Astrocyte of the spinal cord (primary cell): Measurements from ENCODE around the gene ATAD3B.
A peak's percentile ranks its signal among the peaks of the same experiment; 100 is the strongest.
"Not testable (repeated sequence)": the region's sequence is repeated elsewhere in the genome, so short reads cannot be mapped to it uniquely, and the experiment has no call there.

ENCODE experiments used
- DNase-seq: peaks from one replicate; pipeline ENCODE4 v3.0.0; 2011; ENCODE audit warnings: low read depth, low spot score
- H3K4me3 ChIP-seq: 2 replicates; pipeline ENCODE4 v1.5.1; 2011; ENCODE audit warnings: low read depth, mild to moderate bottlenecking, low read length, moderate library complexity
- in situ Hi-C: cut with HindIII; loops from 2 replicates; pipeline ENCODE4 v1.10.0; 2017; ENCODE audit warnings: low sequenced_read_pairs
- TF ChIP-seq, protein P1 (sequence below): IDR thresholded peaks from 2 replicates; pipeline ENCODE4 v1.5.1; 2012; ENCODE audit warnings: low read depth, mild to moderate bottlenecking, low read length, inconsistent platforms

The ATAD3B gene

DNA sequence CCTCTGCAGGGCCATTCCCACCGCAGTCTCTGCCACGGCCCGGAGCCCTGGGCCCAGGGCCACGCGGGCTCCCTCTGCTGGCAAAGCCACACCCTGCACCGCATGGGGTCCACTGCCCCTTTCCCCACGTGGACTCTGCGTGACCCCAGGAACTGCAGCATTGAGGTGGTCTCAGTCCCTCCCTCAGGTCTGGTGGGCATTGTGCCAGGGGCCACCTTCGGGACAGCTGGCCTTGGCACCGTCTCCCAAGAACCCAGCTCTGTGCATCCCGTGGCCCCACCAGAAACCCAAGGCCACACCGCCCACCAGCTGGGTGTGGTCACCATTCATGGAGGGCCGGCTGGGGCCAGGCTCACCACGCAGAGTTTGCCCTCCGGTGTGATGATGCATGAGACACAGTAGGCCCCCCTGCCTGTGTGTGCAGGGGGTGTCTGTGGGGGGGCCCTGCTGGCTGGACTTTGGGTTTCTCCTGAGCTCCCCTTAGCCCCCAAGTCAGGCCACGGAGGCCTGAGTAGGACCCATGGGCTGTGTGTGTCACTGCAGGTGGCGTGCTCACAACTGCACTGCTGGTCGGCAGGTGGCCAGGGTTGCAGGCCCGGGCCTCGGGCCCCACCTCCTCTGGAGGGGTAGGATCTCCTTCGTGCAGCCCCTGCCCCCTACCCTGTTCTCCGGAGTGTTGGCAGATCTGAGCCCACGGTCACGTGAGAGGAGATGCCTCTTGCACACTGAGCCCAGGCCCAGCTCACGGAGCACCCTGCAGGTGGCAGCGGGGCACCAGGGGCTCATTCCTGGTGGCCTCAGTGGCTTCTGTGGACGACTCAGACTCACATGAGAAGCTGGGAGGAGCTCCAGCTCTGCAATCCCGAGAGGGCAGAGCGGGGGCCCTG, 30.3 kb upstream of the ATAD3B start:
- in situ Hi-C loops = no loop called here
- no peak for DNase-seq
- TF ChIP-seq, protein P1, sequence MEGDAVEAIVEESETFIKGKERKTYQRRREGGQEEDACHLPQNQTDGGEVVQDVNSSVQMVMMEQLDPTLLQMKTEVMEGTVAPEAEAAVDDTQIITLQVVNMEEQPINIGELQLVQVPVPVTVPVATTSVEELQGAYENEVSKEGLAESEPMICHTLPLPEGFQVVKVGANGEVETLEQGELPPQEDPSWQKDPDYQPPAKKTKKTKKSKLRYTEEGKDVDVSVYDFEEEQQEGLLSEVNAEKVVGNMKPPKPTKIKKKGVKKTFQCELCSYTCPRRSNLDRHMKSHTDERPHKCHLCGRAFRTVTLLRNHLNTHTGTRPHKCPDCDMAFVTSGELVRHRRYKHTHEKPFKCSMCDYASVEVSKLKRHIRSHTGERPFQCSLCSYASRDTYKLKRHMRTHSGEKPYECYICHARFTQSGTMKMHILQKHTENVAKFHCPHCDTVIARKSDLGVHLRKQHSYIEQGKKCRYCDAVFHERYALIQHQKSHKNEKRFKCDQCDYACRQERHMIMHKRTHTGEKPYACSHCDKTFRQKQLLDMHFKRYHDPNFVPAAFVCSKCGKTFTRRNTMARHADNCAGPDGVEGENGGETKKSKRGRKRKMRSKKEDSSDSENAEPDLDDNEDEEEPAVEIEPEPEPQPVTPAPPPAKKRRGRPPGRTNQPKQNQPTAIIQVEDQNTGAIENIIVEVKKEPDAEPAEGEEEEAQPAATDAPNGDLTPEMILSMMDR = peak; percentile 82
- no peak overlapping the region for H3K4me3 ChIP-seq

DNA sequence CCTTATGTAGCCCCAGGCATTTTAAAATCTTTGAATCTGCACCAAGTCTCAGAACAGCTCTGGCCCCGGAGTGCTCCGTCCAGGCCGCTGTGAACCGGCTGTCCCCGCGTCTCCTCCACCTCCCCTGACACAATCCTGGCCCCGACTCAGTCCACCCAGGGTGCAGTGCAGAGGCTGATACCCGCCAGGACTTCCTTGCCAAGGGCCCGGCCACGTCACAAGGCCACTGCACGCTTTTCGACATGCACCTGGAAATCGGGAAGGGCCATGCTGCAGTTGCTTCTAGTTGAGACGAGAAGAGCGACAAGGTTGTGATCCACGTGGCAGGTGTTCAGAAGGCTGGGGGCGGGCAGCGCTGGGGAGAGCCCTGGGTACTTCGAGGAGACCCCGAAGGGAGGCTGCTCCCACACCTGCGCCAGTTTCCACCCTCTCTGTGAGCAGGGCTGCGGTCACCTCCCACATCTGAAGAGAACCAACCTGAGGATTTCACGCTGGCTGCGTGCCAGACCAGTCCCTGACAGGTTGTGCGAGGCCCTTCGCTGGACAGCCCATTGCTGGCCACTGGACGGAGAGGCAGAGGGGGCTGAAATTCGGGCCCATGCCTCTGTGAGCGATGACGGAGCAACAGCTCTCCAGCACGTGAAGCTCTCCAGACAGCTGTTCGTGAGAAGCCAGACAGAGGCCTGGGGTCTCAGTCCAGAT, 29.3 kb upstream of the ATAD3B start:
- TF ChIP-seq, protein P1 = no peak
- in situ Hi-C loops = no loop called here
- DNase-seq = no peak
- no peak overlapping the region for H3K4me3 ChIP-seq

- in situ Hi-C loops, DNase-seq, H3K4me3 ChIP-seq: not testable (repeated sequence)
Measured at GRCh38 chr1:1446631-1447030, 24.9 kb upstream of the ATAD3B start.

DNA sequence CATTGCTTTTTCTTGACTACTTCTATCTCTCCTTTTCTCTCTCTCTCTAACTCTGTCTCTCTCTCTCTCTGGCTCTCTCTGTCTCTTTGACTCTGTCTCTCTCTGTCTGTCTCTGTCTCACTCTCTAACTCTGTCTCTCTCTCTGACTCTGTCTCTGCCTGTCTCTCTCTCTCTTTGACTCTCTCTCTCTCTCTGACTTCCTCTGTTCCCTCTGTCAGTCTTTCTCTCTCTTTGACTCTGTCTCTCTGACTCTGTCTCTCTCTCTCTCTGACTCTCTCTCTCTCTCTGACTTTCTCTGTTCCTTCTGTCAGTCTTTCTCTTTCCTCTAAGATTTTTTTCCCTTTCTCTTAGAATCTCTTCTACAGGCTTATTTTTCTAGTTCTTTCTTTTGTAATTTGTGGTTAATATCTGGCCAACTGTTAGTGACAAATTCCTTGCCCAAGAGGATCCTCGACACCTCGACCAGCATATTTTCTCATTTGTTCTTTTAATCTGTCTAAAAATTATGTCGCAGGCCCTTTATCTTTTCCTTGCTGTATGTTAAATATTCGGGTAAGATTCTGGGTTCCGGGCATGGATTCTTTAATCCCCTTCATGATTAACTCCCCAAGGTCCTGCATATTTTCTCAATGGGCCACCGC, 22.3 kb upstream of the ATAD3B start, which contains the start of gene ATAD3C:
Gene ATAD3C, plus strand, starts transcription at position 591 of the 641 bp plus-strand sequence. CDS start 995 bp downstream, outside the sequence.
- in situ Hi-C loops = no loop called here
- H3K4me3 ChIP-seq = no peak within 1 kb of the TSS
- no peak for DNase-seq
- TF ChIP-seq, protein P1 = no peak

- H3K4me3 ChIP-seq, in situ Hi-C loops, DNase-seq: not testable (repeated sequence)
Measured at GRCh38 chr1:1450616-1451015, 20.9 kb upstream of the ATAD3B start.

DNA sequence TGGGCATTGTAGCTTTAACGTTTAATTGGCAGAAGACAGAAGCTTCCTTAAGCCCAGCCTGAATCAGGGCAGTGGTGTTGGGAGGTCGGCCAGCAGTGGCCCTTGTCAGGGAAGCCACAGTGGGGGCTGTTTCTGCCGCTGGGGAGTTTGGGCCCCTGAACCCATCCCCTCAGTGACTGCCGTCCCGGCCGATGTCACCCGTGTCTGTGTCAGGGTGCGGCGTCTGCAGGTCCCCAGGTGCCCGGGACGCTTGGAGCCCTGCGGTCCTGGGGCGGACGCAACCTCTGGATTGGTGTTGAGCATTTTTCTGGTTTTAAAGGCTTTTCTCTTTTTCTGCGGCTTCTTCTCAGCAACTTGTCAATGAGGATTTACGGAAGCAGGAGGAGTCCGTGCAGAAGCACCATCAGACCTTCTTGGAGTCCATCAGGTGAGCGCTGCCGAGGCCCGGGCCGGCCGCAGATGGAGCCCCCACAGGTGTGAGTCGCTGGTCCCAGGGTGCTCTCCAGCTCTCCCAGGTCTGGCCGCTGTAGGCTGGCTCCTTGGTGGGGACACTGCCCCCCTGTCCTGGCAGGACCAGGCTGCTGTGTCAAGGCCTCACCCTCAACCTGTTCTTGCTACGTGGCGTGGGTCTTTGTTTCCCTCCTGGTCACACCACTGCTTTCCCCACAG, 19.7 kb upstream of the ATAD3B start:
- no peak overlapping the region for H3K4me3 ChIP-seq
- DNase-seq = no peak
- in situ Hi-C loops = no loop called here
- TF ChIP-seq, protein P1 = no peak

DNA sequence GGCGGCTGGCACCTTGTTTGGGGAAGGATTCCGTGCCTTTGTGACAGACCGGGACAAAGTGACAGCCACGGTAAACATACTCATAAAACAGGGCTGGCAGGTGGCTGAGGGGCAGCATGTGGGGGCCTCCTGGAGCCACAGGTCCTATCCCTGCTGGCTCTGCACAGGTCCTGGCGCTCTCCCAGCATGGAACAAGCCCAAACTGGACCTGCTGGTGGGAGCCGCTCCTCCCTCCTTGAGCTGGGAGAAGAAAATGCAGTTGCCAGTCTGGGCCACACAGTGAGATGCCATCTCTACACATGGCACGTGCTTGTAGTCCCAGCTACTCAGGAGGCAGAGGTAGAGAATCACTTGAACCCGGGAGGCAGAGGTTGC, 19.2 kb upstream of the ATAD3B start:
- DNase-seq, H3K4me3 ChIP-seq, in situ Hi-C loops: not testable (repeated sequence)
